ENCODE measurements around the gene IER5L.
"Not testable (repeated sequence)": the region's sequence is repeated elsewhere in the genome, so short reads cannot be mapped to it uniquely, and the experiment has no call there.

The IER5L gene

GRCh38 chr9:129137292-129138143 is 40.5 kb downstream of the IER5L start:
- DNase-seq (ENCODE audit: low read depth, low spot score): no peak
- no peak for TF ChIP-seq CTCF (IDR thresholded peaks at IDR 0.05; ENCODE audit: low read depth, low read length)
- H3K4me3 ChIP-seq (ENCODE audit: low read depth, low read length): no peak overlapping the region
- in situ Hi-C loops (cut with HindIII; ENCODE audit: low sequenced_read_pairs): no loop called here

- H3K4me3 ChIP-seq (ENCODE audit: low read depth, low read length): no peak overlapping the region
- in situ Hi-C loops (cut with HindIII; ENCODE audit: low sequenced_read_pairs): no loop called here
- no peak for DNase-seq (ENCODE audit: low read depth, low spot score)
- TF ChIP-seq CTCF (IDR thresholded peaks at IDR 0.05; ENCODE audit: low read depth, low read length): no peak
Observed at GRCh38 chr9:129136446-129137035, 41.5 kb downstream of the IER5L start.

- no peak for DNase-seq (ENCODE audit: low read depth, low spot score)
- TF ChIP-seq CTCF (IDR thresholded peaks at IDR 0.05; ENCODE audit: low read depth, low read length): no peak
- in situ Hi-C loops (cut with HindIII; ENCODE audit: low sequenced_read_pairs): no loop called here
- H3K4me3 ChIP-seq (ENCODE audit: low read depth, low read length): no peak overlapping the region
Observed at GRCh38 chr9:129135476-129135875, 42.6 kb downstream of the IER5L start.

DNA sequence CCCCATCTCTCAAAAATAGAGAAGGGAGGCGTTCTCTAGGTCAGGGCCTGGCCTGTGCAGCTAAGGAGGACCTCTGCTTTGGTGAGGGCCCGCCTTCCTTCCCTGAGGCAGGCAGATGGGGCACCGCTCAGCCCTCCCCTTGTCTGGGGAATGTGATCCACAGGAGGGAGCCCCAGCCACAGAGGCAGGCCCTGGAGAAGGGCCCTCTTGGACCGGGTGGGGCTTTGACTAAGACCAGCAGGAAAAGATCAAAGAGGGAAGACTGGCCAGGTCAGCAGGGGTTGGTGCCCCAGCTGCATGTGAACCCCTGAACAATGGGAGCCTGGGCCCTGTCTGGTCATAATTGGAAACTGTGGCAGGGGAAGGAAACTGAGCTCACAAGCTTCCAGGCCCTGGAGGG is 45.0 kb downstream of the IER5L start:
- in situ Hi-C loops (cut with HindIII; ENCODE audit: low sequenced_read_pairs): no loop called here
- H3K4me3 ChIP-seq (ENCODE audit: low read depth, low read length): no peak overlapping the region
- no peak for TF ChIP-seq CTCF (IDR thresholded peaks at IDR 0.05; ENCODE audit: low read depth, low read length)
- no peak for DNase-seq (ENCODE audit: low read depth, low spot score)

DNA sequence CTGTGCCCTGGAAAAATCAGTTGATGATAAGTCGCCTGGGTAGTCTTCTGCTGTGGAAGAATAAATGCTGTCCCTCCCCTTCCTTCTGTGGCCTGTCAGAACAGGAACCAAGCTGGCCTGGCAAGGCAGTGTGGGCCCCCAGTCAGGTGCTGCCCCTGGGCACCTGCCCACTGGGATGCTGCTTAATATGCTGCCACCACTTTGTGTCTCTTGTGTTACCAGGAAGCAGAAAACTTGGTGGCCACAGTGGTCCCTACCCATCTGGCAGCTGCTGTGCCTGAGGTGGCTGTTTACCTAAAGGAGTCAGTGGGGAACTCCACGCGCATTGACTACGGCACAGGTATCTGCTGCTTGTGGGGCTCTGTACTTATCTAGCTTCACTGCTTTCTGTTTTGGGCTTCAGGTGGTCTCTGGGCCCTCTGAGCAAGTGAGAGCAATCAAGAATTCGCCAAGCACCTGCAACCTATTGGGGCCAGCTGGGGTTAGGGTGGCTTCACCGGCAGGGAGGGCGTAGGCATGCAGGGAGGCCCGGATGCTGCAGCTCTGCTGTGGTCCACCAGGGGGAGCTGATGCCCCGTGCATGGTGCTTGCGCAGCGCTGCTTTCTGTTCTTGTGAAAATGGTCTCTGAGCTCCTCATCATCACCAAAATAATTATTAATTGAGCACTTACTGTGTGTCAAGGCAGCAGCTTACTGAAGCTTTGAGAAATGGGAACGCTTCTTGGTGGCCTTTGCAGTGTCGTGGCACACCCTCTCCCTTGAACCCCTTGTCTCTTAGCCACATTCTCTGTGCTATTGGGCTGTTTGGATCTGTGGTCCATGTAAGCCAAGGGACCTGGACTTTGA is 46.5 kb downstream of the IER5L start:
- DNase-seq (ENCODE audit: low read depth, low spot score): peak; percentile 56
- peak; percentile 99 for TF ChIP-seq CTCF (IDR thresholded peaks at IDR 0.05; ENCODE audit: low read depth, low read length)
- in situ Hi-C loops (cut with HindIII; ENCODE audit: low sequenced_read_pairs): no loop called here
- no peak overlapping the region for H3K4me3 ChIP-seq (ENCODE audit: low read depth, low read length)

GRCh38 chr9:129130791-129131190 is 47.3 kb downstream of the IER5L start:
- no peak for TF ChIP-seq CTCF (IDR thresholded peaks at IDR 0.05; ENCODE audit: low read depth, low read length)
- no peak overlapping the region for H3K4me3 ChIP-seq (ENCODE audit: low read depth, low read length)
- DNase-seq (ENCODE audit: low read depth, low spot score): no peak
- in situ Hi-C loops (cut with HindIII; ENCODE audit: low sequenced_read_pairs): no loop called here

DNA sequence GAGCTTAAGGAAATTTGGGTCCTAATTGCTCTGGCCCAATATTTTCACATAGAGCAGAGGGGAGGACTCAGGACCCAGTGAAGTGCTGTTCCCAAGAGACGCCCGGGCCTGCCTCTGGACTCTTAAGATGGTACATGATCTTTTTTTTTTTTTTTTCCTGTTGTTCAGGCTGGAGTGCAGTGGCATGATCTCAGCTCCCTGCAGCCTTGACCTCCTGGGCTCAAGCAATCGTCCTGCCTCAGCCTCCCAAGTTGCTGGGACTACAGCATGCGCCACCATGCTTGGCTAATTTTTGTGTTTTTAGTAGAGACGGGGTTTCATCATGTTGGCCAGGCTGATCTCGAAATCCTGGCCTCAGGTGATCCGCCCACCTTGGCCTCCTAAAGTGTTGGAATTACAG is 47.8 kb downstream of the IER5L start:
- DNase-seq (ENCODE audit: low read depth, low spot score); in situ Hi-C loops (cut with HindIII; ENCODE audit: low sequenced_read_pairs); H3K4me3 ChIP-seq (ENCODE audit: low read depth, low read length): not testable (repeated sequence)

Data from astrocyte of the spinal cord (primary cell).